Umbilical cord (tissue), 2 donors: ENCODE measurements around the gene BCORL1. TPM values are rescaled to one million over a fixed set of nuclear protein-coding genes. Genes with fewer than 3 reads are reported as not detected.
A peak's percentile ranks its signal among the peaks of the same experiment; 100 is the strongest.

Experiments used
- DNase-seq: peaks from one replicate; pipeline ENCODE4 v3.0.0-alpha.2; 2015; ENCODE audit warnings: low spot score
- total RNA-seq: library from RNA; depleted of rRNA; stranded (reverse); fragments of >200 nt; gene quantifications from one replicate; pipeline ENCODE4 v1.2.3, GENCODE V29; 2014; ENCODE audit warnings: low replicate concordance; ENCODE audit not compliant: insufficient read depth

The BCORL1 gene
- total RNA-seq, 1 donor from 2014 or later = 1.4 TPM

DNA sequence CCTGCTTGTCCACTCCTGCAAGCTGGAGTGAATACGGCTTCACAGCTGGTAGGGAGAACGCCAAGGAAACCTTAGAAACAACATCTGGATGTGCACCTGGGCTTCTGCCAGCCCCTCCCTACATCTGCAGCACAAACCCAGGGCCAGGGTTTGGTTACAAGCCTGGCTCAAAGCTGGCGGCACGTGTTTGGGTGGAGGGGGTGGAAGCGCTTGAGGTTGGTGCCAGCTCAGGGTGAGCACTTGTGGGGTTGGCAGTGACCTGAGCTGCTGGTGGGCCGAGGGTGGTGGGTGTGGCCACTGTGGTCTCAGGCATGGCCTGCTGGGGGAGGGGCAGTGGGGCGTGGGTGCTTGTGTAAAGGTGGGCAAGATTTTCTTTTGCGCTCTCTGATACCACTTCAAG, 112.3 kb downstream of the BCORL1 start:
- DNase-seq = no peak

DNA sequence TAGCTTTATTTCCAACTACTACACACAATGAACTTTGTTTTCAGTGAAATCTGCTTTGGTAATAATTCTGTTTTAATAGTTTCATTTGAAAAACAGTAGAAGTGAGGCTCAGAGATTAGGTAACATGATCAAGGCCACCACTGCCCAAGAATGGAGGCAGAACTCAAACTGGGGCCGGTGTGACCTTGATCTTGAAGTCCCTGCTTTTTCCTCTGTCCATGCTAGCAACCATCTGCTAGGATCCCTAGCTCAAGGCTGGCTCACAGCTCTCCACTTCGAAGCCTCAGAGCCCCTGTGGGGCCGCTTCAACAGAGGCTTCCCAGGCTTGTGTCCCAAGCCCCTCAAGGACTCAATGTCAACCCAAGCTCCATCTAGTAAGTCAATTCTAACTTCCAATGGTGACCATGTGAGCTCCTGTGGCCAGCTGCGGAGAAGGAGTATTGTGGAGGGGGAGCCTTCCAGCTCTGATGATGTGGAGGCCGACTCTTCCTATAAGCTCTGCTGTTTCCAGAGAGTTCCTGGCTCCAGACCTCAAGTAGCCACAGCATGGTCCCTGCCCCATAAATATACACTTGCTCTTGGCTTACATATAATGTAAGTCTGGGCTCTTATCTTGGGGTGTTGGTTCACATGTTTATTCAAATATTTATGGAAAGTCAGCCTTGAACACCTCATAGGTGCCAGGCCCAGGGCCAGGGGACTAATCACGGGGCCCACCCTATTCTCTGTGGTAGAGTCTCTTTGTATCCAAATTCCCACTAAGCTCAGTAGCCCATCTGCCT, 113.0 kb downstream of the BCORL1 start:
- DNase-seq = no peak

DNA sequence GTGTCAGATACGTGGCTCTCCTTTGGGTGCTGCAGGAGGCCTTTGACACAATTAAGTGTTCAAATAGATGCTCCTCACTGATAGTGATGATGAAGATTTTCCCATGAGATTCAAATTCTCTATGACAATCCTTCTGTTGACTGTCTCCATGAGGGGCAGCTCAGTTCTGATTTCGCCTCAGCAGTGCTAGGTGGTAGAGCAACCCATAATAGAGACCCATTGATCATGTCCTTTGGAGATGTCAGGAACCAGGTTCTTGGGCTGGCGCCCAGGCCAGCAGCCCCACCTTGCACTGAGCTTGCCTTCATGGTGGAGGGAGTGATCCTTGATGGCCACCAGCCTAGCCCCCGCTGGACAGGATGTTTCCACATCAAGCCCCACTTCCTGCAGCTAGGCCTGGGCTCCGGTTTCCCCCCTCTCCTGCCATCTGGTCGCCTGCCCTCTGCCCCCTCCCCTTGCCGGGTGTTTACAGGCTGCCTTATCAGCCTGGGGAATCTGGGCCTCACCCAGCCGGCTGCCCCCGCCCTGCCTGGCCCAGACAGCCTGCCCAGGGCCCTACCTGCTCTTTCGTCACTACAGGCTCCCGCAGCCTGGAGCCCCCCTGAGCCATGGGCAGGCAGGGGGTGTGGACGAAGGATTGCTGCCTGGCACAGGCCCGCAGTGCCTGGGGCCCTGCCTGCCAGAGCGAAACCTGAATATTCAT, 115.2 kb downstream of the BCORL1 start:
- peak; percentile 36 for DNase-seq

DNA sequence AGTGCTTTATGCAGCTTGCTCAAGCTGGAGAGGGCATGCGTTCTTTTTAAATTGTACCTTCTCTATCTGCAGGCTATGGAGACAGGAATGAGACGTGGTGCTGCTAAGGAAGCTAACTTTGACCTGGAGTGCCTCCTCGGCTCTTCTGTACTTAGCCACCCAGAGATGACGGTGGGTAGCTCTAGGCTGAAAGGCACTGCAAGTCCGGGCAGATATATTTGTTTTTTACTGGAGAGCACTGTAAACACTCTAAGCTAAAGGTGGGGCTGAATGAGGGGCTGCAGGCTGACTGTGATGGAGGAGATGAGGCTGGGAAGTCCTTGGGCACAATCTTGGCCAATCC, 115.7 kb downstream of the BCORL1 start:
- no peak for DNase-seq

DNA sequence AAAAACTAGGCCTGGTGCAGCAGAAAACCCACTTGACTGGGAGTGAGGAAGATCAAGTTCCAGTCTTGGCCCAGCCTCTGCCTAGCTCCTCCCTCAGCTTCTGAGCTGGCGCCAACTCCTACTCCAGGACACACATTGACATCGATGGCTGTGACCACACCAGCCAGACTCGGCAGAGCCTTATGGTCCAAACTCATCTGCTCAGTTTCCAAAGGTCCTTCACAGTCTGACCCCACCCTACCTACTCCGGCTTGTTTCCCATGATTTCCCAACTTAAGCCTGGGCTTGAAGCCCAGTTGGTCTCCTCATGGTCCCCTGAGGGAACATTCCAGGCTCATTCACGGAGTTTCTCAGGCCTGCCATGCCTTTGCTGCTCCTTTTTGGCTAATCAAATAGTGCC, 117.7 kb downstream of the BCORL1 start:
- no peak for DNase-seq

DNA sequence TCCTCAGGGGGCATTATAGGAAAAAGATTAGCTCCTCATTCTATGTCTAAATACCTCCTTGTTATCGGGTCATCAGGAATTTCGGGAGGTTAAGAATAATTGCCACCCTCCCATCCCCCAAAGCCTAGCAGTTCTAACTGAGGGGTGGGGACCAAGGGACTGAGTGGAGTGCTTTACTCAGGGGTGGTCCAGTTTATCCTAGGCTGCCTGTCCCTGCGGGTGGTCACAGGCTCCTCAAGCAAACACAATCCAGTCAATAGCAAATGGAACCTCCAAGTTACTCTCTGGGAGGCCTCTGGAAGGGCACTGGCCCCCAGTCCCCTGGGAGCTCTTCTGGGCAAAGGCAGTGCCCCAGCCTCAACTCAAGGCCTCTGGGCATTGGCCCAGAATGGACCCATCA, 121.2 kb downstream of the BCORL1 start:
- no peak for DNase-seq

DNA sequence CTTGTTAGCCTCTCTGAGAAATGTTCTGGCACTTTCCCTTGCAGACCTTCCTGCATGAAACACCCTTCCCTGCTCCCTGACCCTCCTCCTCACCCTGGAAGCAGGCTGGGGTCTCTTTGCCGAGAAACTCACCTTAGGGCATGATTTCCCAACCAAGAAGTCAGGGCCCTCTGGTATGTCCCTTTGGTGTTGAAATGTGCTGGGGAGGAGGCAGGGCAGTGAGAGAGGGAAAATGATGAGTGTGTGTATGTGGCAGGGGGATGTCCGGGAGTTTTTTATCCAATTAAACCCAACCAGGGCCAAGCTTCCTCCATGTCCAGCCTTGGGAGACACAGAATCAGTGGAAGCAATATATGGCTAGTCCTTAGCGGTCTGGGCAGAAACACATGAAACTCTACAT, 122.8 kb downstream of the BCORL1 start:
- no peak for DNase-seq

DNA sequence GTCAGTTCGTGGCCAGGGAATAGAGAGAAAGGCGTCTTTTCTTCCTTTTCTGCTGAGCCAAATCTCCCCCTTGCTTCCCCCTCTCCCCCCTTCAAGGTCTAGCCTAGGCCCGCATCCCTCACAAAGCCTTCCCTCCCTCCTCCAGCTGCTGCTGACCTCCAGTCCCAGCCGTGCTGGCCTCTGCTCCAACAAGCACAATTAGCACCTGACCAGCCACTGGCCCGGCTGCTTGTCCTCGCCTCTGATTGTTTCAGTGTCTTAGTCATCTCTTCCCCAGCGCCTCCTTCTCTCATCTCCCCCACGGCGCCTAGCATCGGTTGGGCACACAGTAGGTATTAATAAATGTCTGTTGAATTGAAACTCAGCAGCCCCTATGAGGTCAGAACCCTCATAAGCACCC, 123.6 kb downstream of the BCORL1 start:
- no peak for DNase-seq

Other genes with a start within 250 kb of the BCORL1 start
- 0.24 TPM for gene XPNPEP2, start 243.7 kb upstream of the BCORL1 start, total RNA-seq
- gene SASH3, start 202.7 kb upstream of the BCORL1 start, total RNA-seq = 2.9 TPM
- 8.9 TPM for gene ZDHHC9, start 138.7 kb upstream of the BCORL1 start, total RNA-seq
- gene UTP14A, start 76.5 kb upstream of the BCORL1 start, total RNA-seq = 9.6 TPM
- 15.2 TPM for gene ELF4, start 127.9 kb downstream of the BCORL1 start, total RNA-seq
- 7.9 TPM for gene AIFM1, start 183.2 kb downstream of the BCORL1 start, total RNA-seq
- gene RAB33A, start 189.3 kb downstream of the BCORL1 start, total RNA-seq = 18.8 TPM